Skeletal muscle cell (primary cell): ENCODE data around the gene FTCD.
A peak's percentile ranks its signal among the peaks of the same experiment; 100 is the strongest.
"Not testable (repeated sequence)": the region's sequence is repeated elsewhere in the genome, so short reads cannot be mapped to it uniquely, and the experiment has no call there.

Experiments
- DNase-seq: peaks from one replicate; pipeline ENCODE4 v3.0.0-alpha.2; 2010; ENCODE audit warnings: low read depth
- H3K4me3 ChIP-seq: 2 replicates; pipeline ENCODE4 v1.5.1; 2011; ENCODE audit warnings: low read depth, mild to moderate bottlenecking, control low read depth, low read length, moderate library complexity

Gene FTCD

GRCh38 chr21:46188226-46189212 lies 33.1 kb upstream of the FTCD start:
- no peak overlapping the region for H3K4me3 ChIP-seq
- peak; percentile 17 for DNase-seq

GRCh38 chr21:46187814-46188213 lies 32.4 kb upstream of the FTCD start:
- no peak for DNase-seq
- no peak overlapping the region for H3K4me3 ChIP-seq

- H3K4me3 ChIP-seq, result no peak overlapping the region
- DNase-seq, result no peak
These were observed 31.9 kb upstream of the FTCD start for GRCh38 chr21:46187261-46187660.

GRCh38 chr21:46185716-46186115 lies 30.3 kb upstream of the FTCD start:
- no peak overlapping the region for H3K4me3 ChIP-seq
- no peak for DNase-seq

- peak overlapping the region; percentile 83 for H3K4me3 ChIP-seq
- DNase-seq, result peak; percentile 56
These were observed 29.5 kb upstream of the FTCD start for GRCh38 chr21:46184625-46185555.

- DNase-seq, result peak; percentile 57
These were observed 28.7 kb upstream of the FTCD start, which contains the start of gene SPATC1L for GRCh38 chr21:46183910-46184624. Gene SPATC1L, minus strand, starts transcription at chr21:46184459. Its CDS starts 1,643 bp downstream, at chr21:46182816.

GRCh38 chr21:46183337-46183909 lies 28.0 kb upstream of the FTCD start:
- peak overlapping the region; percentile 83 for H3K4me3 ChIP-seq
- DNase-seq, result not testable (repeated sequence)

More at GRCh38 chr21:46183910-46184624, 28.7 kb upstream of the FTCD start, which contains the start of gene SPATC1L:
- H3K4me3 ChIP-seq, result peak within 1 kb of the TSS; percentile 83

GRCh38 chr21:46182548-46183336 lies 27.4 kb upstream of the FTCD start:
- no peak for DNase-seq
- no peak overlapping the region for H3K4me3 ChIP-seq

- no peak overlapping the region for H3K4me3 ChIP-seq
- no peak for DNase-seq
These were observed 26.7 kb upstream of the FTCD start for GRCh38 chr21:46181953-46182547.

- no peak overlapping the region for H3K4me3 ChIP-seq
- no peak for DNase-seq
These were observed 26.1 kb upstream of the FTCD start for GRCh38 chr21:46181436-46181835.

- DNase-seq, result no peak
- no peak overlapping the region for H3K4me3 ChIP-seq
These were observed 25.5 kb upstream of the FTCD start for GRCh38 chr21:46180778-46181391.

- no peak for DNase-seq
- no peak overlapping the region for H3K4me3 ChIP-seq
These were observed 24.8 kb upstream of the FTCD start for GRCh38 chr21:46180079-46180722.

GRCh38 chr21:46179708-46180078 lies 24.3 kb upstream of the FTCD start:
- H3K4me3 ChIP-seq, result no peak overlapping the region
- DNase-seq, result no peak

- no peak for DNase-seq
- H3K4me3 ChIP-seq, result no peak overlapping the region
These were observed 23.6 kb upstream of the FTCD start for GRCh38 chr21:46178961-46179360.

GRCh38 chr21:46176443-46177129 lies 21.2 kb upstream of the FTCD start:
- not testable (repeated sequence) for H3K4me3 ChIP-seq, DNase-seq

GRCh38 chr21:46173573-46173972 lies 18.2 kb upstream of the FTCD start:
- DNase-seq, result no peak
- H3K4me3 ChIP-seq, result no peak overlapping the region
